BLaER1 treated with 17β-estradiol and CSF1 and Interleukin-3, amounts not matched to agents 10 nM and 100 nM (cell line): ENCODE data around the gene NECTIN4.

Source experiments
- H3K27ac ChIP-seq, 11 experiments: shearing (Covaris generic); formaldehyde crosslinking; 2 replicates each; pipeline ENCODE4 v1.8.1; 2022
- H3K27me3 ChIP-seq, 11 experiments: shearing (Covaris generic); formaldehyde crosslinking; 2 replicates each; pipeline ENCODE4 v1.8.1; 2022
- H3K36me3 ChIP-seq, 11 experiments: shearing (Covaris generic); formaldehyde crosslinking; 2 replicates each; pipeline ENCODE4 v1.8.1; 2022
- H3K4me1 ChIP-seq, 10 experiments: shearing (Covaris generic); formaldehyde crosslinking; 2 replicates each; pipeline ENCODE4 v1.8.1; 2022
- H3K4me2 ChIP-seq, 11 experiments: shearing (Covaris generic); formaldehyde crosslinking; 2 replicates each; pipeline ENCODE4 v1.8.1; 2022
- H3K4me3 ChIP-seq, 10 experiments: shearing (Covaris generic); formaldehyde crosslinking; 2 replicates each; pipeline ENCODE4 v1.8.1; 2022
- H3K9ac ChIP-seq, 11 experiments: shearing (Covaris generic); formaldehyde crosslinking; 2 replicates each; pipeline ENCODE4 v1.8.1; 2022
- H3K9me3 ChIP-seq, 11 experiments: shearing (Covaris generic); formaldehyde crosslinking; replicated peaks in 1 of 11; 2 replicates each; pipeline ENCODE4 v1.8.1; 2022
- H4K20me1 ChIP-seq, 11 experiments: shearing (Covaris generic); formaldehyde crosslinking; 2 replicates each; pipeline ENCODE4 v1.8.1; 2022
- Cebpa-rat ChIP-seq, 11 experiments: shearing (Covaris generic); IDR thresholded peaks; 2 replicates each; pipeline ENCODE4 v1.8.1; 2022

NECTIN4 gene

DNA sequence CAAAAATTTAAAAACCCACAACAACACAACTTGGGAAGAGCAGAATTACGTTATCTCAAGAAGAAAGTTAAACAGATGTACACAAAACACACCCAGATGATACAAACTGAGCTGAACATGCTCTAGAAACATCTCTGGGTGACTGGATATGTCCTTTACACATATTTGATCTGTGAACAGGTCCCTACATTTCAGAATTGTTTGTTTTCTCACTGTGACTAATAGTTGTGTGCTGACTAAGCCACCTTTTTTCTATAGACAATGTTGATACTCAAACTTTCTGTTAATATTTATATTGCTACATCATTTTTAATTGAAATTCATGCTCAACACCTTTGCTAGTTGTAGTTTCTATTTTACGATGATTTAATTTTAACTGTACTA lies 67.4 kb downstream of the NECTIN4 start:
- Histone ChIP-seq H3K27me3 (no peaks in the 10 kb centered on the region), H3K4me1 (peaks cover 39 to 58% (median 51%) of the 10 kb centered on the region in 10 experiments), H4K20me1 (no peaks in the 10 kb centered on the region; a peak in 1 of 22 replicates), H3K36me3 (0 out of 22 replicates have a peak, but pooled peaks cover 0 to 8% (median 0%) of the 10 kb centered on the region in 11 experiments), H3K4me2 (peak overlapping the region; percentile 81 to 99 (median 94); a peak in 21 of 22 replicates), H3K4me3 (peak overlapping the region; percentile 66 to 92 (median 76); a peak in 16 of 20 replicates), H3K9ac (peak overlapping the region in 10 of 11 experiments; percentile 73 to 85 (median 83); a peak in 18 of 22 replicates), H3K27ac (peak overlapping the region in 9 of 11 experiments; percentile 79 to 99 (median 82); a peak in 11 of 22 replicates), H3K9me3 (peaks cover 0 to 3% (median 0%) of the 10 kb centered on the region in 11 experiments; a peak in 2 of 22 replicates)
- no peak for TF ChIP-seq Cebpa-rat (IDR thresholded peaks at IDR 0.05)

GRCh38 chr1:161021165-161021969 lies 68.0 kb downstream of the NECTIN4 start:
- Histone ChIP-seq H4K20me1 (no peaks in the 10 kb centered on the region; a peak in 1 of 22 replicates), H3K4me1 (peaks cover 44 to 64% (median 55%) of the 10 kb centered on the region in 10 experiments), H3K27ac (peak overlapping the region; percentile 64 to 99 (median 80); a peak in 21 of 22 replicates)

More at GRCh38 chr1:161021165-161021969, 68.0 kb downstream of the NECTIN4 start:
- Histone ChIP-seq H3K9me3 (no peaks in the 10 kb centered on the region), H3K4me3 (peak overlapping the region; percentile 66 to 92 (median 76)), H3K4me2 (peak overlapping the region; percentile 81 to 99 (median 94)), H3K9ac (peak overlapping the region; percentile 73 to 85 (median 83)), H3K27me3 (no peaks in the 10 kb centered on the region), H3K36me3 (0 out of 22 replicates have a peak, but pooled peaks cover 0 to 8% (median 0%) of the 10 kb centered on the region in 11 experiments)
- no peak for TF ChIP-seq Cebpa-rat (IDR thresholded peaks at IDR 0.05)
